Tibial artery (tissue), 4 donors: ENCODE measurements around the gene SSX2IP.

Source experiments
- DNase-seq, 2 donors: peaks; one replicate each; pipeline ENCODE4 v3.0.0-alpha.2; 2019
- H3K27ac ChIP-seq, 2 donors: fragments of 200-600 bp; sonication (generic) in 1 of 2; 1 replicate in 1 of 2; 2 replicates in 1 of 2; pipeline ENCODE4 v1.5.1; 2018 to 2019; ENCODE audit warnings: mild to moderate bottlenecking in 1 of 2
- H3K27me3 ChIP-seq, 2 donors: fragments of 200-600 bp; sonication (generic) in 1 of 2; one replicate each; pipeline versions ENCODE4 v1.5.1 to v1.6.0; 2016 to 2019
- H3K36me3 ChIP-seq, 3 donors: fragments of 200-600 bp; sonication (generic) in 2 of 3; one replicate each; pipeline ENCODE4 v1.5.1; 2016 to 2019; ENCODE audit warnings: mild to moderate bottlenecking in 2 of 3
- H3K4me1 ChIP-seq, 4 donors: fragments of 200-600 bp; sonication (generic) in 2 of 4; 1 replicate in 3 of 4; 2 replicates in 1 of 4; pipeline ENCODE4 v1.5.1; 2016 to 2019
- H3K4me3 ChIP-seq, 2 donors: fragments of 200-600 bp; sonication (generic) in 1 of 2; 1 replicate in 1 of 2; 2 replicates in 1 of 2; pipeline ENCODE4 v1.5.1; 2018 to 2019; ENCODE audit warnings: mild to moderate bottlenecking in 2 of 2
- H3K9me3 ChIP-seq, 3 donors: fragments of 200-600 bp; sonication (generic) in 1 of 3; one replicate each; pipeline ENCODE4 v1.5.1; 2016 to 2019
- CTCF ChIP-seq, 2 experiments: fragments of 200-600 bp in 1 of 2; fragments of 450-650 bp in 1 of 2; IDR thresholded peaks; one replicate each; pipeline ENCODE4 v1.5.1; 2017 to 2019; ENCODE audit warnings: antibody characterized with exemption in 2 of 2, mild to moderate bottlenecking in 1 of 2, moderate library complexity in 1 of 2
- intact Hi-C: fragments of 100-400 bp; cut with DNase I; formaldehyde crosslinking; loops from one replicate; pipeline ENCODE4 v1.15.0; 2023; ENCODE audit warnings: low total_unique reads

The SSX2IP gene

GRCh38 chr1:84690397-84691121 lies at the start of gene SSX2IP:
Gene SSX2IP, minus strand, starts transcription at chr1:84690461. Its CDS starts 19,242 bp downstream, at chr1:84671219.
- H3K36me3 ChIP-seq, result no peaks in the 10 kb centered on the region
- H3K4me1 ChIP-seq, result peaks cover 0 to 20% (median 10%) of the 10 kb centered on the region in 4 donors
- DNase-seq, result peak; percentile 95 to 99
- peak within 1 kb of the TSS; percentile 92 to 96 for H3K4me3 ChIP-seq
- H3K27ac ChIP-seq, result peak within 1 kb of the TSS; percentile 86 to 87
- intact Hi-C loops, result loop anchor here (5.0 to 10.0 kb wide), 2 partner anchors 118 to 186 kb away; partner anchors contain the start of genes CTBS, GNG5 and SPATA1
- no peak for TF ChIP-seq CTCF (IDR thresholded peaks at IDR 0.05)
- no peaks in the 10 kb centered on the region for H3K27me3 ChIP-seq
- no peaks in the 10 kb centered on the region for H3K9me3 ChIP-seq

GRCh38 chr1:84738237-84738636 lies 48.0 kb upstream of the SSX2IP start:
- DNase-seq, result no peak
- intact Hi-C loops, result no loop called here
- Histone ChIP-seq H3K36me3 (no peaks in the 10 kb centered on the region), H3K27ac (no peak overlapping the region), H3K27me3 (no peaks in the 10 kb centered on the region), H3K4me1 (no peaks in the 10 kb centered on the region), H3K4me3 (no peak overlapping the region), H3K9me3 (no peaks in the 10 kb centered on the region)
- TF ChIP-seq CTCF (IDR thresholded peaks at IDR 0.05), result no peak

- Histone ChIP-seq H3K4me1 (no peaks in the 10 kb centered on the region), H3K27me3 (no peaks in the 10 kb centered on the region), H3K36me3 (no peaks in the 10 kb centered on the region), H3K27ac (no peak overlapping the region), H3K4me3 (no peak overlapping the region), H3K9me3 (no peaks in the 10 kb centered on the region)
- intact Hi-C loops, result no loop called here
- DNase-seq, result no peak
- no peak for TF ChIP-seq CTCF (IDR thresholded peaks at IDR 0.05)
Observed at GRCh38 chr1:84737590-84737989, 47.3 kb upstream of the SSX2IP start.

GRCh38 chr1:84736944-84737343 lies 46.7 kb upstream of the SSX2IP start:
- DNase-seq, result no peak
- Histone ChIP-seq H3K27me3 (no peaks in the 10 kb centered on the region), H3K36me3 (no peaks in the 10 kb centered on the region), H3K4me1 (no peaks in the 10 kb centered on the region), H3K9me3 (no peaks in the 10 kb centered on the region), H3K27ac (no peak overlapping the region), H3K4me3 (no peak overlapping the region)
- intact Hi-C loops, result no loop called here
- TF ChIP-seq CTCF (IDR thresholded peaks at IDR 0.05), result no peak

- no peaks in the 10 kb centered on the region for H3K27me3 ChIP-seq
- no peaks in the 10 kb centered on the region for H3K9me3 ChIP-seq
- no peak overlapping the region for H3K4me3 ChIP-seq
- no peak for TF ChIP-seq CTCF (IDR thresholded peaks at IDR 0.05)
- no peaks in the 10 kb centered on the region for H3K36me3 ChIP-seq
- no peaks in the 10 kb centered on the region for H3K4me1 ChIP-seq
- H3K27ac ChIP-seq, result no peak overlapping the region
- no peak for DNase-seq
- intact Hi-C loops, result no loop called here
Observed at GRCh38 chr1:84736445-84736844, 46.2 kb upstream of the SSX2IP start.
